Liver (tissue), 9 donors: Measurements from ENCODE around the gene PARP12. TPM values are rescaled to one million over a fixed set of nuclear protein-coding genes. Genes with fewer than 3 reads are reported as not detected.

Source experiments
- DNase-seq: peaks from one replicate; pipeline ENCODE4 v3.0.0-alpha.2; 2017; ENCODE audit warnings: low spot score
- H3K27ac ChIP-seq, 2 donors: one replicate each; pipeline ENCODE4 v1.7.0; 2013; ENCODE audit warnings: inconsistent platforms in 2 of 2, low read length in 2 of 2, control low read depth in 1 of 2, low read depth in 1 of 2, mild to moderate bottlenecking in 1 of 2
- H3K27me3 ChIP-seq, 4 donors: one replicate each; pipeline versions ENCODE4 v1.6.1 to v1.7.0; 2013; ENCODE audit warnings: low read length in 3 of 4, inconsistent platforms in 1 of 4, mild to moderate bottlenecking in 1 of 4, moderate library complexity in 1 of 4; ENCODE audit not compliant: control insufficient read depth in 4 of 4, insufficient read depth in 4 of 4
- H3K36me3 ChIP-seq, 4 donors: one replicate each; pipeline versions ENCODE4 v1.6.1 to v1.7.0; 2013; ENCODE audit warnings: low read length in 3 of 4, mild to moderate bottlenecking in 3 of 4, low read depth in 1 of 4, moderate library complexity in 1 of 4; ENCODE audit not compliant: control insufficient read depth in 4 of 4, insufficient read depth in 3 of 4
- H3K4me1 ChIP-seq, 4 donors: one replicate each; pipeline versions ENCODE4 v1.6.1 to v1.7.0; 2013; ENCODE audit warnings: low read length in 3 of 4, mild to moderate bottlenecking in 3 of 4, moderate library complexity in 1 of 4; ENCODE audit not compliant: control insufficient read depth in 4 of 4, insufficient read depth in 4 of 4
- H3K4me3 ChIP-seq, 3 donors: one replicate each; pipeline versions ENCODE4 v1.6.1 to v1.7.0; 2013; ENCODE audit warnings: low read length in 3 of 3, control low read depth in 1 of 3, low read depth in 1 of 3, mild to moderate bottlenecking in 1 of 3
- H3K9ac ChIP-seq, 2 donors: one replicate each; pipeline ENCODE4 v1.7.0; 2013; ENCODE audit warnings: low read length in 2 of 2, mild to moderate bottlenecking in 2 of 2, moderate library complexity in 2 of 2, control low read depth in 1 of 2, low read depth in 1 of 2
- H3K9me3 ChIP-seq, 4 donors: one replicate each; pipeline versions ENCODE4 v1.6.1 to v1.7.0; 2013; ENCODE audit warnings: low read length in 3 of 4; ENCODE audit not compliant: control insufficient read depth in 4 of 4
- ATF3 ChIP-seq: IDR thresholded peaks from 2 replicates; pipeline ENCODE4 v1.6.1; 2016; ENCODE audit warnings: antibody characterized with exemption
- CTCF ChIP-seq: fragments of 150-350 bp; IDR thresholded peaks from 2 replicates; pipeline ENCODE4 v1.5.1; 2017; ENCODE audit warnings: improper control_type of control experiment, low read depth, low read length; ENCODE audit not compliant: missing input control
- EGR1 ChIP-seq, 2 donors: IDR thresholded peaks; 2 replicates each; pipeline ENCODE4 v1.6.1; 2016 to 2018; ENCODE audit warnings: antibody characterized with exemption in 2 of 2, low read depth in 2 of 2
- FOXA1 ChIP-seq: IDR thresholded peaks from 2 replicates; pipeline ENCODE4 v1.6.1; 2016; ENCODE audit warnings: antibody characterized with exemption
- HNF4A ChIP-seq, 2 donors: conservative IDR thresholded peaks; 2 replicates each; pipeline ENCODE4 v1.6.1; 2016; ENCODE audit warnings: antibody characterized with exemption in 2 of 2, mild to moderate bottlenecking in 2 of 2
- HNF4G ChIP-seq: IDR thresholded peaks from 2 replicates; pipeline ENCODE4 v1.6.1; 2016; ENCODE audit warnings: antibody characterized with exemption
- JUND ChIP-seq, 2 donors: IDR thresholded peaks; 2 replicates each; pipeline ENCODE4 v1.6.1; 2016; ENCODE audit warnings: antibody characterized with exemption in 2 of 2
- MAX ChIP-seq: IDR thresholded peaks from 2 replicates; pipeline ENCODE4 v1.6.1; 2016; ENCODE audit warnings: antibody characterized with exemption
- NR2F2 ChIP-seq: IDR thresholded peaks from 2 replicates; pipeline ENCODE4 v1.6.1; 2016; ENCODE audit warnings: antibody characterized with exemption
- RAD21 ChIP-seq, 2 donors: IDR thresholded peaks; 2 replicates each; pipeline ENCODE4 v1.6.1; 2016; ENCODE audit warnings: antibody characterized with exemption in 2 of 2, mild to moderate bottlenecking in 2 of 2
- REST ChIP-seq: IDR thresholded peaks from 2 replicates; pipeline ENCODE4 v1.6.1; 2016; ENCODE audit warnings: antibody characterized with exemption, mild to moderate bottlenecking
- RXRA ChIP-seq, 2 donors: IDR thresholded peaks; 2 replicates each; pipeline ENCODE4 v1.6.1; 2017 to 2018; ENCODE audit warnings: antibody characterized with exemption in 2 of 2, mild to moderate bottlenecking in 1 of 2
- SP1 ChIP-seq: IDR thresholded peaks from 2 replicates; pipeline ENCODE4 v1.6.1; 2018; ENCODE audit warnings: antibody characterized with exemption, mild to moderate bottlenecking
- YY1 ChIP-seq: IDR thresholded peaks from 2 replicates; pipeline ENCODE4 v1.6.1; 2016; ENCODE audit warnings: antibody characterized with exemption, mild to moderate bottlenecking
- ZBTB33 ChIP-seq: IDR thresholded peaks from 2 replicates; pipeline ENCODE4 v1.6.1; 2016; ENCODE audit warnings: antibody characterized with exemption
- WGBS: extraction: QIAGEN DNeasy Blood & Tissue Kit; methylation state at CpG from one replicate; pipeline ENCODE4 v1.1.7; 2013; 5-methylcytosine and 5-hydroxymethylcytosine counted together
- polyA plus RNA-seq, 2 donors: library from polyadenylated mRNA; stranded (reverse) in 1 of 2; unstranded in 1 of 2; fragments of 200-250 nt in 1 of 2; fragments of >200 nt in 1 of 2; fragmentation: Nextera tagmentation in 1 of 2; extraction: Ambion mirVana in 1 of 2; gene quantifications; one replicate each; pipeline versions ENCODE4 v1.2.1 to v1.2.3, GENCODE V29; 2013 to 2015
- total RNA-seq, 2 donors: library from RNA; depleted of rRNA; stranded (reverse); fragments of >200 nt; gene quantifications; one replicate each; pipeline ENCODE4 v1.2.3, GENCODE V29; 2014
- donor health status: healthy.
- donor health status: healthy.
- donor health status: healthy.
- donor health status: healthy.
- donor health status: healthy.

The PARP12 gene
- total and polyA plus RNA-seq, 4 donors = 13.3 to 32.7 (median 19.8) TPM

GRCh38 chr7:140027858-140028257 lies 34.9 kb downstream of the PARP12 start:
- DNase-seq = no peak

GRCh38 chr7:140026935-140027334 lies 35.8 kb downstream of the PARP12 start:
- no peak for DNase-seq
- Histone ChIP-seq H3K27ac (no peak overlapping the region), H3K4me1 (peaks cover 0 to 7% (median 5%) of the 10 kb centered on the region in 4 donors), H3K4me3 (no peak overlapping the region), H3K36me3 (peaks cover 8 to 40% (median 11%) of the 10 kb centered on the region in 4 donors), H3K9ac (no peak overlapping the region), H3K9me3 (no peaks in the 10 kb centered on the region), H3K27me3 (no peaks in the 10 kb centered on the region)
- TF ChIP-seq YY1 (no peak), HNF4A (conservative IDR thresholded peaks at IDR 0.05) (no peak), RAD21 (IDR thresholded peaks at IDR 0.05) (no peak), MAX (no peak), CTCF (no peak)
- 98% methylated on average over 9 of the region's 9 CpGs for WGBS

More at GRCh38 chr7:140027858-140028257, 34.9 kb downstream of the PARP12 start:
- Histone ChIP-seq H3K27ac (no peak overlapping the region), H3K36me3 (peaks cover 9 to 40% (median 11%) of the 10 kb centered on the region in 4 donors), H3K4me1 (peaks cover 0 to 2% (median under 1%) of the 10 kb centered on the region in 4 donors), H3K9ac (no peak overlapping the region), H3K9me3 (no peaks in the 10 kb centered on the region), H3K4me3 (no peak overlapping the region), H3K27me3 (no peaks in the 10 kb centered on the region)
- WGBS = 93% methylated on average over 9 of the region's 9 CpGs
- TF ChIP-seq RXRA (IDR thresholded peaks at IDR 0.05) = no peak
- no peak for TF ChIP-seq JUND (IDR thresholded peaks at IDR 0.05)
- no peak for TF ChIP-seq EGR1 (IDR thresholded peaks at IDR 0.05; ENCODE audit: low read depth in 2 of 2)

- H3K36me3 ChIP-seq = peaks cover 8 to 40% (median 11%) of the 10 kb centered on the region in 4 donors
- TF ChIP-seq ATF3 = no peak
- TF ChIP-seq SP1 = no peak
- no peak for TF ChIP-seq JUND (IDR thresholded peaks at IDR 0.05)
- TF ChIP-seq FOXA1 = no peak
- no peak for TF ChIP-seq HNF4A (conservative IDR thresholded peaks at IDR 0.05)
- TF ChIP-seq RXRA (IDR thresholded peaks at IDR 0.05) = no peak
- no peak for TF ChIP-seq REST
- no peak for TF ChIP-seq HNF4G
- no peak for TF ChIP-seq NR2F2
- TF ChIP-seq EGR1 (IDR thresholded peaks at IDR 0.05; ENCODE audit: low read depth in 2 of 2) = no peak
- TF ChIP-seq ZBTB33 = no peak
- TF ChIP-seq RAD21 (IDR thresholded peaks at IDR 0.05) = no peak
- DNase-seq = no peak
These were observed 36.8 kb downstream of the PARP12 start for GRCh38 chr7:140025814-140026433.

More at GRCh38 chr7:140025814-140026433, 36.8 kb downstream of the PARP12 start:
- WGBS = 97% methylated on average over 12 of the region's 12 CpGs
- no peak overlapping the region for H3K4me3 ChIP-seq
- H3K27me3 ChIP-seq = no peaks in the 10 kb centered on the region
- no peaks in the 10 kb centered on the region for H3K9me3 ChIP-seq
- peaks cover 0 to 7% (median 5%) of the 10 kb centered on the region in 4 donors for H3K4me1 ChIP-seq
- no peak overlapping the region for H3K9ac ChIP-seq
- H3K27ac ChIP-seq = no peak overlapping the region
